Activated T-cell treated with anti-CD3 and anti-CD28 coated beads for 24 hours (primary cell): ENCODE results near the gene NOS1.

Experiments
- DNase-seq: peaks from one replicate; pipeline ENCODE4 v3.0.0-alpha.2; 2020; ENCODE audit warnings: low read depth

NOS1 gene

GRCh38 chr12:117330441-117331113 is 30.8 kb downstream of the NOS1 start:
- no peak for DNase-seq

- DNase-seq: no peak
Observed at GRCh38 chr12:117329756-117330155, 31.7 kb downstream of the NOS1 start.

GRCh38 chr12:117328556-117329100 is 32.8 kb downstream of the NOS1 start:
- no peak for DNase-seq

GRCh38 chr12:117322428-117322827 is 39.0 kb downstream of the NOS1 start:
- DNase-seq: no peak

- no peak for DNase-seq
Observed at GRCh38 chr12:117321572-117321971, 39.9 kb downstream of the NOS1 start.

- no peak for DNase-seq
Observed at GRCh38 chr12:117318591-117318990, 42.8 kb downstream of the NOS1 start.

- no peak for DNase-seq
Observed at GRCh38 chr12:117316336-117316735, 45.1 kb downstream of the NOS1 start.

- no peak for DNase-seq
Observed at GRCh38 chr12:117313926-117314325, 47.5 kb downstream of the NOS1 start.

- DNase-seq: no peak
Observed at GRCh38 chr12:117312770-117313169, 48.7 kb downstream of the NOS1 start.

- DNase-seq: no peak
Observed at GRCh38 chr12:117309276-117309925, 52.0 kb downstream of the NOS1 start.

- no peak for DNase-seq
Observed at GRCh38 chr12:117300174-117300573, 61.3 kb downstream of the NOS1 start.

- no peak for DNase-seq
Observed at GRCh38 chr12:117298648-117299225, 62.7 kb downstream of the NOS1 start.

GRCh38 chr12:117298191-117298590 is 63.2 kb downstream of the NOS1 start:
- no peak for DNase-seq

- DNase-seq: no peak
Observed at GRCh38 chr12:117294189-117294603, 67.2 kb downstream of the NOS1 start.

- no peak for DNase-seq
Observed at GRCh38 chr12:117293510-117293909, 67.9 kb downstream of the NOS1 start.

GRCh38 chr12:117292688-117293087 is 68.7 kb downstream of the NOS1 start:
- DNase-seq: no peak

- DNase-seq: no peak
Observed at GRCh38 chr12:117284140-117284539, 77.3 kb downstream of the NOS1 start.

GRCh38 chr12:117282490-117282889 is 78.9 kb downstream of the NOS1 start:
- DNase-seq: no peak

GRCh38 chr12:117280019-117280680 is 81.3 kb downstream of the NOS1 start:
- DNase-seq: no peak

GRCh38 chr12:117279606-117280005 is 81.8 kb downstream of the NOS1 start:
- DNase-seq: no peak

- no peak for DNase-seq
Observed at GRCh38 chr12:117277875-117278274, 83.6 kb downstream of the NOS1 start.

GRCh38 chr12:117273091-117273490 is 88.3 kb downstream of the NOS1 start:
- DNase-seq: no peak

GRCh38 chr12:117272690-117273089 is 88.7 kb downstream of the NOS1 start:
- no peak for DNase-seq
